ENCODE data around the gene MAP3K2.

MAP3K2 gene, protein sequence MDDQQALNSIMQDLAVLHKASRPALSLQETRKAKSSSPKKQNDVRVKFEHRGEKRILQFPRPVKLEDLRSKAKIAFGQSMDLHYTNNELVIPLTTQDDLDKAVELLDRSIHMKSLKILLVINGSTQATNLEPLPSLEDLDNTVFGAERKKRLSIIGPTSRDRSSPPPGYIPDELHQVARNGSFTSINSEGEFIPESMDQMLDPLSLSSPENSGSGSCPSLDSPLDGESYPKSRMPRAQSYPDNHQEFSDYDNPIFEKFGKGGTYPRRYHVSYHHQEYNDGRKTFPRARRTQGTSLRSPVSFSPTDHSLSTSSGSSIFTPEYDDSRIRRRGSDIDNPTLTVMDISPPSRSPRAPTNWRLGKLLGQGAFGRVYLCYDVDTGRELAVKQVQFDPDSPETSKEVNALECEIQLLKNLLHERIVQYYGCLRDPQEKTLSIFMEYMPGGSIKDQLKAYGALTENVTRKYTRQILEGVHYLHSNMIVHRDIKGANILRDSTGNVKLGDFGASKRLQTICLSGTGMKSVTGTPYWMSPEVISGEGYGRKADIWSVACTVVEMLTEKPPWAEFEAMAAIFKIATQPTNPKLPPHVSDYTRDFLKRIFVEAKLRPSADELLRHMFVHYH

GRCh38 chr2:127387655-127388422 is at the start of gene MAP3K2:
MAP3K2 (minus strand) TSS chr2:127387975; CDS start chr2:127343129, 44,846 bp downstream.
- DNase-seq (ENCODE audit: low read depth), result peak; percentile 94

- no peak for DNase-seq (ENCODE audit: low read depth)
These were observed 49.3 kb upstream of the MAP3K2 start for GRCh38 chr2:127437056-127437455.

DNA sequence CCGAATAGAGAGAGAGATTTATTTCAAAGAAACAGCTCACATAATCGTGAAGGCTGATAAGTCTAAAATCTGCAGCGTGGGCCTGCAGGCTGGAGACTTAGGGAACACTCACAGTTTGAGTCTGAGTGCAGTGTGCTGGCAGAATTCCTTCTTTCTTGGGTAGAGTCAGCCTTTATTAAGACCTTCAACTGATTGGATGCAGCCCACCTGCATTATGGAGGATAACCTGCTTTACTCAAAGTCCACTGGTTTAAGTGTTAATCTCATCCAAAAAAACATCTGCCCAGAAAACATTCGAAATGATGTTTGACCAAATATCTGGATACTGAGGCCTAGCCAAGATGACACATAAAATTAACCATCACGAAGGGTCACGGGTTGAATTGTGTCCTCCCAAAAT is 46.7 kb upstream of the MAP3K2 start:
- no peak for DNase-seq (ENCODE audit: low read depth)

DNA sequence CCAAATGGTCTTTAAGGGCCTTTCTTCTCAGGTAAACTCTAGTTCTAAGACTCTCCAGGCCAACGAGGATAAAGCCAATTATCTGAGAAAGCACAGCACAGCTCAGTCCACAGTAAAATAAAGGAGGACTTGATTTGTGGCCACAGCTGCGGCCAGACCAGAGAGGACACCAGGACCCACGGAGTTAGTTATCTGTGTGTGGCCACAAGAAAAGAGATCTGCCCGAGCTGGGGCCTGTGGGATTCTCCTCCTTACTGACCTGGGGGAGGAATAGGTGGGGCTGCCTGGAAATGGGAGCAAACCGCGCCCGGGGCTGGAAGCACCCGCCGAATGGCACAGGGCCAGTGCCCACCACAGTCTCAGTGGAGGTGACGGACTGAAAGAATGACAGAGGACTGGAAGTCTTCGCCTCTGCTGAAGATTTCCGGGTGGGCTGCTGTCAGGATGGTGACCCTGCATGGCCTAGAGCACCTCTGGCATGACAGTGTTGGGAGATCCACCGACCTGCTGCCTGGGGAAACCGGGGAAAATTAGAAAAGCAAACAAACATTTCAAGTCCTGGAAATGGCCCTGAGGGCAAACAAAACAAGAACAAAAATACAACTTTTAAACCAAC is 43.7 kb upstream of the MAP3K2 start:
- DNase-seq (ENCODE audit: low read depth), result no peak

DNA sequence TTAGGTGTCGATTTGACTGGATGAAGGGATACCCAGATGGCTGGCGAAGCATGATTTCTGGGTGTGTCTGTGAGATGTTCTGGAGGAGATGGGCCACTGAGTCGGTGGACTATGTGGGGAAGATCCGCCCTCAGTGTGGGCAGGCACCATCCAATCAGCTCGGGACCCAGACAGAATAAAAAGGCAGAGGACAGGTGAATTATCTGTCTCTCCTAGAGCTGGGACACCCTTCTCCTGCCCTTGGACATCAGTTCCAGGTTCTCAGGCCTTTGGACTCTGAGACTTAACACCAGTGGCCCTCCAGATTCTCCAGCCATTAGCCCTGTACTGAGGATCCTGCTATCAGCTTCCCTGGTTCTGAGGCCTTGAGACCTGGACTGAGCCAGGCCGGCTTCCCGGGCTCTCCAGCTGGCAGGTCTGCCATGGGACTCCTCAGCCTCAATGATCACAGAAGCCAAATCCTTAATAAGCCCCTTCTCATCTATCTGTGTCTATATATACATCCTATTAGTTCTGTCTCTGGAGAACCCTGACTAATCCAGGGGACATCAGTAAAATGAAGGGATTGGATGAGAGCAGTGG is 42.2 kb upstream of the MAP3K2 start:
- DNase-seq (ENCODE audit: low read depth), result no peak

DNA sequence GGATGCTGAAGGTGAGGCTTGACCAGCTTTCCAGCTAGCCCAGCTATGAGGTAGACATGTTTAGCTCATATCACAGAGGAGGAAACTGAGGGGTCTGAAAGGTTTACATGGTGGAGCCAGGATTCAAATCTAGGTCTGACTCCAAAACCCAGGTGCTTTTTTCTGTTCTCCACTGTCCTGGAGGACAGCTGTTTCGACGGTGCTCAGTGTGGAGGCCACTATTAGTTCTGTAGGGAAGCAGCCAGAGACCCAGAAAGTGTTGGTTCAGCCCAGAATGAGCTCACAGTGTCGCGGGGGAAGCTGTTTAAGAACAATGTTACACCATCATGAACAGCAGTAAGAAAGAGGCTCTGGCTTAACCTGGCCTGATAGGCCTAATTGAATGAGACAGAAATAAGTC is 41.5 kb upstream of the MAP3K2 start:
- no peak for DNase-seq (ENCODE audit: low read depth)

- no peak for DNase-seq (ENCODE audit: low read depth)
These were observed 41.0 kb upstream of the MAP3K2 start for GRCh38 chr2:127428815-127429109.

- DNase-seq (ENCODE audit: low read depth), result no peak
These were observed 40.5 kb upstream of the MAP3K2 start for GRCh38 chr2:127428057-127428814.

- DNase-seq (ENCODE audit: low read depth), result no peak
These were observed 39.7 kb upstream of the MAP3K2 start for GRCh38 chr2:127427376-127428056.

- DNase-seq (ENCODE audit: low read depth), result no peak
These were observed 39.0 kb upstream of the MAP3K2 start for GRCh38 chr2:127426501-127427354.

GRCh38 chr2:127425540-127426490 is 38.0 kb upstream of the MAP3K2 start:
- no peak for DNase-seq (ENCODE audit: low read depth)

- DNase-seq (ENCODE audit: low read depth), result no peak
These were observed 37.1 kb upstream of the MAP3K2 start for GRCh38 chr2:127424598-127425520.

DNA sequence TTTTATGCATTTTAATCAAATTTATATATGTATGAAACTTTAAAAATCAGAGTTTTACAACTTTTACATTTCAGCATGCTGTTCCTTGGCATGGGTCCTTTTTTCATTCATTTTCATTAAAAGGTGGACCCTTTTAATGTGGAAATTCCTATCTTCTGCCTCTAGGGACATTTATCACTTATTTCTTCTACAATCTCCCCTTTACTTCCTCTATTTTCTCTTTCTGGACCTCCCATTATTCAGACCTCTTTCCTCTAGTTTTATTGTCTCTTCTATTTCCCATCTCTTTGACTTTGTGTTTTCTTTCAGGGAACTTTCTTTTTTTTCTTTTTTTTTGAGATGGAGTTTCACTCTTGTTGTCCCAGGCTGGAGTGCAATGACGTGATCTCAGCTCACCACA is 36.1 kb upstream of the MAP3K2 start:
- no peak for DNase-seq (ENCODE audit: low read depth)

DNA sequence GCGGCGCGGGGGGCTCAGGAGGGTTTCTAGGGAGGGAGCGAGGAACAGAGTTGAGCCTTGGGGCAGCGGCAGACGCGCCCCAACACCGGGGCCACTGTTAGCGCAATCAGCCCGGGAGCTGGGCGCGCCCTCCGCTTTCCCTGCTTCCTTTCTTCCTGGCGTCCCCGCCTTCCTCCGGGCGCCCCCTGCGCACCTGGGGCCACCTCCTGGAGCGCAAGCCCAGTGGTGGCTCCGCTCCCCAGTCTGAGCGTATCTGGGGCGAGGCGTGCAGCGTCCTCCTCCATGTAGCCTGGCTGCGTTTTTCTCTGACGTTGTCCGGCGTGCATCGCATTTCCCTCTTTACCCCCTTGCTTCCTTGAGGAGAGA is 35.7 kb upstream of the MAP3K2 start:
- DNase-seq (ENCODE audit: low read depth), result no peak

GRCh38 chr2:127422559-127423477 is 35.0 kb upstream of the MAP3K2 start:
- no peak for DNase-seq (ENCODE audit: low read depth)

DNA sequence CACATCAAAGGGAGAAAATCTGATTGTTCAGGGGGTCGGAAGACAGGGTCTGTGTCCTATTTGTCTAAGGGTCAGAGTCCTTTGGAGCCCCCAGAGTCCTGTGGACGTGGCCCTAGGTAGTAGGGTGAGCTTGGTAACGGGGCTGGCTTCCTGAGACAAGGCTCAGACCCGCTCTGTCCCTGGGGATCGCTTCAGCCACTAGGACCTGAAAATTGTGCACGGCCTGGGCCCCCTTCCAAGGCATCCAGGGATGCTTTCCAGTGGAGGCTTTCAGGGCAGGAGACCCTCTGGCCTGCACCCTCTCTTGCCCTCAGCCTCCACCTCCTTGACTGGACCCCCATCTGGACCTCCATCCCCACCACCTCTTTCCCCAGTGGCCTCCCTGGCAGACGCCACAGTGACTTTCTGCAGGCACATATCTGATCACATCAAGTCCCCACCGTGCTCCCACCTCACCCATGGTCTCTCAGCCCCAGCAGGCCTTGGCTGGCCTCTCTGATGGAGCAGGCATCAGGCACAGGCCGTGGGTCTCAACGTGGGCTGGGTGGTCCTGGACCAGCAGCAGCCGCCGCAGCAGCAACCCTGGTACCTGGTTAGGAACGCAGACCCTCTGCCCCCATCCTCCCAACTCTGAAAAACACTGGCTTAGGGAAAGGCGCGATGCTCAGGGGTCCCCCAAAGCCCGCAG is 34.2 kb upstream of the MAP3K2 start:
- no peak for DNase-seq (ENCODE audit: low read depth)

Measured in stimulated activated CD4-positive, alpha-beta T cell treated with anti-CD3 and anti-CD28 coated beads, Interleukin-2, amount 100 ng/mL, for 4 hours (primary cell).